HepG2 (cell line): ENCODE results near the gene ARL15. TPM values are rescaled to one million over a fixed set of nuclear protein-coding genes. Genes with fewer than 3 reads are reported as not detected.

Source experiments
- ATAC-seq: fragments of 200-7000 bp; cut with Tn5 transposase; 3 replicates; pipeline ENCODE4 v1.9.1; 2020; ENCODE audit warnings: mild to moderate bottlenecking, moderate library complexity
- BruUV-seq: library from RNA; stranded (reverse); fragments of 400-500 nt; replicated peaks from 2 replicates; lab custom pipeline; 2021; lab: Mats Ljungman, UMichigan
- CTCF ChIA-PET: fragments of 300-600 bp; formaldehyde crosslinking; extraction: SDS; loops from one replicate; lab custom pipeline; 2021; ENCODE audit warnings: low total read pairs, inconsistent platforms, low intra/inter-chr PET ratio; lab: Yijun Ruan, JAX
- POLR2A ChIA-PET: fragments of 350-600 bp; sonication (Branson Sonifier 250); formaldehyde crosslinking; loops from one replicate; lab custom pipeline; 2020; ENCODE audit warnings: antibody characterized with exemption, inconsistent platforms; lab: Yijun Ruan, JAX
- DNase-seq: peaks from one replicate; pipeline ENCODE4 v3.0.0-alpha.2; 2015; ENCODE audit warnings: low spot score
- FAIRE-seq: peaks from 3 replicates; lab custom pipeline; 2011; peaks lifted over from hg19 to GRCh38; lab: Jason Lieb, UNC
- H2AFZ ChIP-seq: one replicate; pipeline ENCODE4 v1.6.1; 2011; ENCODE audit warnings: low read length, inconsistent platforms
- H3K27ac ChIP-seq: fragments of 300-600 bp; 3 replicates; pipeline ENCODE4 v1.8.0; 2011; ENCODE audit warnings: mixed run types, mild to moderate bottlenecking, mixed read lengths, low read length, inconsistent platforms; ENCODE audit not compliant: insufficient read depth; ENCODE audit errors: extremely low read length
- H3K27me3 ChIP-seq, 2 experiments: fragments of 200-600 bp in 1 of 2; 2 replicates in 1 of 2; 3 replicates in 1 of 2; pipeline versions ENCODE4 v1.6.0 to v1.8.0; 2011; ENCODE audit warnings: low read length in 2 of 2, mild to moderate bottlenecking in 2 of 2, moderate library complexity in 2 of 2, inconsistent platforms in 1 of 2; ENCODE audit not compliant: insufficient read depth in 2 of 2, control insufficient read depth in 1 of 2
- H3K36me3 ChIP-seq, 2 experiments: fragments of 200-600 bp in 1 of 2; replicated peaks in 1 of 2; 2 replicates in 1 of 2; 3 replicates in 1 of 2; pipeline versions ENCODE4 v1.5.1 to v1.8.0; 2011; ENCODE audit warnings: low read length in 2 of 2, inconsistent platforms in 1 of 2; ENCODE audit not compliant: insufficient read depth in 2 of 2, control insufficient read depth in 1 of 2
- H3K4me1 ChIP-seq: 2 replicates; pipeline ENCODE4 v1.5.1; 2012; ENCODE audit warnings: low read length, inconsistent platforms; ENCODE audit not compliant: insufficient read depth
- H3K4me2 ChIP-seq: 2 replicates; pipeline ENCODE4 v1.6.0; 2011; ENCODE audit warnings: low read depth, low read length, inconsistent platforms
- H3K4me3 ChIP-seq, 3 experiments: fragments of 200-600 bp in 1 of 3; sonication (generic), shearing (Covaris generic) in 1 of 3; replicated peaks in 1 of 3; 2 replicates each; pipeline ENCODE4 v1.5.1; 2011 to 2016; ENCODE audit warnings: low read length in 3 of 3, inconsistent platforms in 2 of 3, low read depth in 2 of 3, mild to moderate bottlenecking in 2 of 3, control low read depth in 1 of 3, mixed read lengths in 1 of 3; ENCODE audit not compliant: insufficient read depth in 1 of 3
- H3K79me2 ChIP-seq: one replicate; pipeline ENCODE4 v1.6.1; 2011; ENCODE audit warnings: low read length, inconsistent platforms; ENCODE audit not compliant: insufficient read depth
- H3K9ac ChIP-seq: 2 replicates; pipeline ENCODE4 v1.6.0; 2011; ENCODE audit warnings: mild to moderate bottlenecking, low read depth, low read length, inconsistent platforms; ENCODE audit not compliant: insufficient read depth
- H3K9me3 ChIP-seq: 2 replicates; pipeline ENCODE4 v1.5.1; 2012; ENCODE audit warnings: mild to moderate bottlenecking, low read length
- H4K20me1 ChIP-seq: 2 replicates; pipeline ENCODE4 v1.6.0; 2011; ENCODE audit warnings: inconsistent platforms, mild to moderate bottlenecking, low read length, moderate library complexity; ENCODE audit not compliant: insufficient read depth
- CCAR2 ChIP-seq: fragments of 200-400 bp; formaldehyde crosslinking; optimal IDR thresholded peaks from 2 replicates; pipeline ENCODE3; 2018; ENCODE audit warnings: low read depth, mild to moderate bottlenecking, low read length, moderate library complexity
- DPF2 ChIP-seq: sonication (generic); formaldehyde crosslinking; IDR thresholded peaks from 2 replicates; pipeline ENCODE4 v1.4.0; 2020; ENCODE audit warnings: mild to moderate bottlenecking, low read depth, missing genetic modification reagents, borderline replicate concordance
- FIP1L1 ChIP-seq: fragments of 200-400 bp; formaldehyde crosslinking; IDR thresholded peaks from 2 replicates; pipeline ENCODE4 v1.6.1; 2018; ENCODE audit warnings: low read depth, mild to moderate bottlenecking, low read length, moderate library complexity, borderline replicate concordance; ENCODE audit not compliant: insufficient read depth
- ISL2 ChIP-seq: sonication (generic); formaldehyde crosslinking; IDR thresholded peaks from 2 replicates; pipeline ENCODE4 v1.5.0; 2020; ENCODE audit warnings: missing genetic modification reagents
- MXI1 ChIP-seq: IDR thresholded peaks from 3 replicates; pipeline ENCODE4 v1.6.1; 2012; ENCODE audit warnings: low read depth, low read length, inconsistent platforms, borderline replicate concordance
- NR2F2 ChIP-seq: IDR thresholded peaks from 2 replicates; pipeline ENCODE4 v1.6.1; 2012; ENCODE audit warnings: low read depth, inconsistent platforms, borderline replicate concordance
- PHB2 ChIP-seq: fragments of 450-650 bp; IDR thresholded peaks from 2 replicates; pipeline ENCODE4 v1.6.1; 2018; ENCODE audit not compliant: partially characterized antibody
- SP1 ChIP-seq, 2 experiments: fragments of 450-650 bp in 1 of 2; sonication (generic) in 1 of 2; formaldehyde crosslinking in 1 of 2; IDR thresholded peaks; 2 replicates each; pipeline versions ENCODE4 v1.4.0 to v1.6.1; 2016 to 2020; ENCODE audit warnings: missing genetic modification reagents in 1 of 2
- ZBTB3 ChIP-seq: sonication (generic); formaldehyde crosslinking; IDR thresholded peaks from 2 replicates; pipeline ENCODE4 v1.4.0; 2020; ENCODE audit warnings: low read depth, mild to moderate bottlenecking, moderate library complexity, missing genetic modification reagents, borderline replicate concordance
- ZBTB38 ChIP-seq: sonication (generic); formaldehyde crosslinking; IDR thresholded peaks from 2 replicates; pipeline ENCODE4 v1.5.1; 2020; ENCODE audit warnings: mild to moderate bottlenecking, missing genetic modification reagents
- ZMAT3 ChIP-seq: sonication (generic); formaldehyde crosslinking; conservative IDR thresholded peaks from 2 replicates; pipeline ENCODE4 v1.7.0; 2021; ENCODE audit warnings: missing genetic modification reagents
- ZNF431 ChIP-seq: sonication (generic); formaldehyde crosslinking; IDR thresholded peaks from 2 replicates; pipeline ENCODE4 v1.9.0; 2022; ENCODE audit warnings: missing genetic modification reagents, low read depth, mild to moderate bottlenecking, borderline replicate concordance
- ZNF558 ChIP-seq: sonication (generic); formaldehyde crosslinking; IDR thresholded peaks from 2 replicates; pipeline ENCODE4 v1.9.0; 2022; ENCODE audit warnings: mild to moderate bottlenecking, missing genetic modification reagents, borderline replicate concordance
- ZNF674 ChIP-seq: sonication (generic); formaldehyde crosslinking; IDR thresholded peaks from 2 replicates; pipeline ENCODE4 v1.5.0; 2020; ENCODE audit warnings: low read depth, mild to moderate bottlenecking, missing genetic modification reagents
- ZNF713 ChIP-seq: sonication (generic); formaldehyde crosslinking; IDR thresholded peaks from 2 replicates; pipeline ENCODE4 v1.4.0; 2020; ENCODE audit warnings: mild to moderate bottlenecking, missing genetic modification reagents
- ZNF775 ChIP-seq: sonication (generic); formaldehyde crosslinking; IDR thresholded peaks from 2 replicates; pipeline ENCODE4 v1.4.0; 2020; ENCODE audit warnings: missing genetic modification reagents, mild to moderate bottlenecking, moderate library complexity, borderline replicate concordance
- ZZZ3 ChIP-seq: sonication (generic); formaldehyde crosslinking; IDR thresholded peaks from 2 replicates; pipeline ENCODE4 v1.4.0; 2020; ENCODE audit warnings: missing genetic modification reagents, mild to moderate bottlenecking, borderline replicate concordance
- WGBS: methylation state at CpG from one replicate; pipeline ENCODE4 v1.1.6; 2017; ENCODE audit warnings: low lambda C conversion rate; 5-methylcytosine and 5-hydroxymethylcytosine counted together
- in situ Hi-C: cut with HindIII; loops from 2 replicates; pipeline ENCODE4 v1.10.0; 2017; ENCODE audit warnings: low pct_unique_long_range_greater_than_20kb; ENCODE audit not compliant: extremely low pct_ligation_motif_present
- intact Hi-C: fragments of 100-400 bp; cut with micrococcal nuclease; formaldehyde crosslinking; loops from one replicate; pipeline ENCODE4 v1.10.0; 2022; ENCODE audit not compliant: unreplicated experiment
- polyA plus RNA-seq, 8 experiments: library from polyadenylated mRNA; depleted of rRNA in 3 of 8; stranded (reverse) in 7 of 8; unstranded in 1 of 8; fragments of >200 nt; fragmentation: Illumina TruSeq in 4 of 8; extraction: Trizol in 4 of 8; gene quantifications; 2 replicates each; pipeline versions ENCODE4 v1.2.1 to v1.2.3, GENCODE V29; 2011 to 2016; ENCODE audit warnings: low read depth in 4 of 8, missing spikeins in 1 of 8, mixed read lengths in 1 of 8; ENCODE audit not compliant: insufficient read depth in 1 of 8
- total RNA-seq, 5 experiments: library from RNA; depleted of rRNA; stranded (reverse); fragments of >200 nt; fragmentation: Illumina TruSeq; extraction: Trizol; gene quantifications; 2 replicates each; pipeline ENCODE4 v1.2.3, GENCODE V29; 2016; ENCODE audit warnings: low read depth in 1 of 5

Gene ARL15
- total and polyA plus RNA-seq, 2 of the 13 experiments (the other 11 are each of a cell fraction or from before 2014, with no cell fraction given) = 2.5 to 7.7 TPM

DNA sequence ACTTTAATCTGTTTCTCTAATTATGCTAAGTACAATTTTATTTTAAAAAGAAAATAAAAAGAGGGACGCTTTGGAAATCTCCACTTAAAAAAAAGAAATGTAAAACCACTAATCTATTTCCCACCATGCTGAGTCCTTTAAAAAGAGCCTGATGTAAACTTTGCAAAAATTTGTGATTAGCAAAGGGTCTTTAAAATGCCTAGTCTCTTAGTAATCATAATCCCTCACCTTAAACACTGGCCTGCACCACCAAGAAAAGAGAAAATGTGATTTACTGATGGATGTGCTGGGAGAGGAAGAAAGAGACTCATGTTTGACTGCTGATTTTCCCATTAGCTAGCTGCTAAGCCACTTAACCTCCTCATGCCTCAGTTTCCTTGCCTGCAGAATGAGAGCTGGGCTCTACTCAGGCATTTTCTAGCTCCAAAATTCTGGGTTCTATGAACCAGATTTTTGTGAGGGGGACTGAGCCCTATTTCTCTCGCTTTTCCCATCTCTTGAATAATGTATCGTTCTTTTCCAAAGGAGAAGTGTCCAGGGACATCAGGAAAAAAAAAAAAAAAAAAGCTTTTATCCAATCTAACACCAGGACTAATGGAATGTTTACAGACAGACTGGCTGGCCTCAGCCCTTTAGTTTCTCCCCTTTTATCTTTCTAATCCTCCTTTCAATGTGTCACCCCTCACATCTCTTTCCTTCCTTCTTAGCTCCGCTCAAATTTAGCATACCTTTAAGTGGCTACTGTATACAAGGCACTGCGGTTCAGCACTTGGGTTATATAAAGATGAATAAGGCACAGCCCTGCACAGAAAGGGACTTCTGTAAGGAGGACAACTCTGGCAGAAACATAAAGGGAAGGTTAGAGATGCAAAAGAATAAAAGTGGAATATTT, 312.4 kb downstream of the ARL15 start:
- CTCF ChIA-PET = no interaction called here
- in situ Hi-C loops (no loop called here), intact Hi-C loops (no loop called here)

DNA sequence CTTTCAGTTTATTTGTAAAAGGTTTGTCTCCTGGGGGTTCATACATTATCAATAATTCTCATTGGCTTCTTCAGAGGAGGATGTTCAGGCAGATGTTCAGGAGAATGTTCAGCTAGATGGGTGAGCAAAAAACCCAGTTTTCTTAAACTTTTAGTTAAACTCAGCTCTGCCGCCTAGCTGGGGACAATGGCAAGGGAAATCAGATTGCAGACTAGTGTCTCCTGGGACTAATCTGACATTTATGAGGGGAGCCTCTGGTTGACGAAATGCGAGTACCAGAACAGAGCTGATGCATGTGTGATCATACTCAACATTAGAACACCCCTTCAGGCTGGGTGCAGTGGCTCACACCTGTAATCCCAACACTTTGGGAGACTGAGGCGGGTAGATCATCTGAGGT, 314.4 kb downstream of the ARL15 start:
- no peaks in the 10 kb centered on the region for H3K27me3 ChIP-seq
- no peak for FAIRE-seq
- BruUV-seq = no TSS peak
- H4K20me1 ChIP-seq = no peaks in the 10 kb centered on the region
- POLR2A ChIA-PET = no interaction called here
- in situ Hi-C loops (no loop called here), intact Hi-C loops (no loop called here)
- no peak overlapping the region for H3K9ac ChIP-seq
- 86% methylated on average over 4 of the region's 4 CpGs for WGBS
- no peak overlapping the region for H3K4me3 ChIP-seq
- CTCF ChIA-PET = no interaction called here
- no peak overlapping the region for H2AFZ ChIP-seq
- no peak for ATAC-seq
- H3K36me3 ChIP-seq = no peaks in the 10 kb centered on the region
- H3K9me3 ChIP-seq = no peaks in the 10 kb centered on the region
- H3K27ac ChIP-seq = no peak overlapping the region
- no peak for DNase-seq
- no peaks in the 10 kb centered on the region for H3K79me2 ChIP-seq
- H3K4me2 ChIP-seq = no peak overlapping the region
- no peaks in the 10 kb centered on the region for H3K4me1 ChIP-seq
- TF ChIP-seq FIP1L1 (no peak), ZBTB3 (CRISPR knock-in tag) (no peak), ZNF558 (CRISPR knock-in tag) (no peak), DPF2 (no peak), ZMAT3 (CRISPR knock-in tag) (no peak), ISL2 (no peak), ZBTB38 (CRISPR knock-in tag) (no peak), ZNF674 (no peak)

More for the DNA sequence above, 312.4 kb downstream of the ARL15 start:
- Histone ChIP-seq H3K4me1 (no peaks in the 10 kb centered on the region), H3K27ac (no peak overlapping the region), H3K4me3 (no peak overlapping the region), H3K36me3 (no peaks in the 10 kb centered on the region), H3K4me2 (no peak overlapping the region), H3K27me3 (no peaks in the 10 kb centered on the region), H3K79me2 (no peaks in the 10 kb centered on the region), H4K20me1 (no peaks in the 10 kb centered on the region), H3K9ac (no peak overlapping the region), H3K9me3 (no peaks in the 10 kb centered on the region), H2AFZ (no peak overlapping the region)
- BruUV-seq = no TSS peak
- WGBS = 76% methylated on average over 5 of the region's 5 CpGs
- DNase-seq (no peak), FAIRE-seq (no peak), ATAC-seq (no peak)
- POLR2A ChIA-PET = no interaction called here
- TF ChIP-seq MXI1 = no peak
- TF ChIP-seq PHB2 = no peak
- no peak for TF ChIP-seq ZNF775 (CRISPR knock-in tag)
- no peak for TF ChIP-seq CCAR2
- TF ChIP-seq NR2F2 = no peak
- TF ChIP-seq ZZZ3 = no peak
- TF ChIP-seq SP1 (IDR thresholded peaks at IDR 0.05) = no peak
- TF ChIP-seq SP1 (CRISPR knock-in tag; IDR thresholded peaks at IDR 0.05) = no peak
- no peak for TF ChIP-seq ZNF431 (CRISPR knock-in tag)
- TF ChIP-seq ZNF713 = no peak
